ENCODE measurements around the gene VAMP1. TPM values are rescaled to one million over a fixed set of nuclear protein-coding genes. Genes with fewer than 3 reads are reported as not detected.
"Not testable (repeated sequence)": the region's sequence is repeated elsewhere in the genome, so short reads cannot be mapped to it uniquely, and the experiment has no call there.

The VAMP1 gene
- total RNA-seq, 2 donors from 2014 or later: 5.6 to 17.8 TPM

- Mint-ChIP-seq H3K4me3 (no peak overlapping the region), H3K27ac (no peak overlapping the region), H3K9me3 (peaks cover 4% of the 10 kb centered on the region), H3K27me3 (ENCODE audit: insufficient read depth) (peaks cover 8% of the 10 kb centered on the region), H3K36me3 (ENCODE audit: low read depth) (peaks cover 15% of the 10 kb centered on the region), H3K4me1 (peaks cover 7% of the 10 kb centered on the region)
- no peaks in the 10 kb centered on the region for H3K9me3 ChIP-seq (ENCODE audit: control insufficient read depth, low read length)
- DNase-seq: no peak
- H3K9ac ChIP-seq (ENCODE audit: extremely low read depth, low read length, poor library complexity, severe bottlenecking): no peak overlapping the region
- H3K27ac ChIP-seq (ENCODE audit: low read depth, low read length): no peak overlapping the region
- 80 to 88% methylated on average over 1 of the region's 1 CpG for WGBS, 2 experiments (ENCODE audit: insufficient coverage in 1 of 2, insufficient read length in 1 of 2)
- H3K4me3 ChIP-seq (ENCODE audit: low read length): no peak overlapping the region
- H3K36me3 ChIP-seq (ENCODE audit: control insufficient read depth, insufficient read depth, low read length): peaks cover 11% of the 10 kb centered on the region
- no peak for TF ChIP-seq CTCF (conservative IDR thresholded peaks at IDR 0.05)
- H3K27me3 ChIP-seq (ENCODE audit: control insufficient read depth, insufficient read depth, low read length, poor library complexity, severe bottlenecking): no peaks in the 10 kb centered on the region
- H3K4me1 ChIP-seq (ENCODE audit: control insufficient read depth, insufficient read depth, low read length): no peaks in the 10 kb centered on the region
These were observed 17.8 kb upstream of the VAMP1 start for GRCh38 chr12:6488240-6488639.

- no peak overlapping the region for H3K9ac ChIP-seq (ENCODE audit: extremely low read depth, low read length, poor library complexity, severe bottlenecking)
- Mint-ChIP-seq H3K4me1 (peaks cover 3% of the 10 kb centered on the region), H3K36me3 (ENCODE audit: low read depth) (no peaks in the 10 kb centered on the region), H3K27me3 (ENCODE audit: insufficient read depth) (peaks cover 36% of the 10 kb centered on the region), H3K27ac (no peak overlapping the region), H3K4me3 (no peak overlapping the region), H3K9me3 (peaks cover 28% of the 10 kb centered on the region)
- 91 to 93% methylated on average over 17 to 20 of the region's 20 CpGs for WGBS, 2 experiments (ENCODE audit: insufficient coverage in 1 of 2, insufficient read length in 1 of 2)
- no peaks in the 10 kb centered on the region for H3K36me3 ChIP-seq (ENCODE audit: control insufficient read depth, insufficient read depth, low read length)
- peaks cover 8% of the 10 kb centered on the region for H3K9me3 ChIP-seq (ENCODE audit: control insufficient read depth, low read length)
- no peak overlapping the region for H3K4me3 ChIP-seq (ENCODE audit: low read length)
- no peak for DNase-seq
- no peaks in the 10 kb centered on the region for H3K27me3 ChIP-seq (ENCODE audit: control insufficient read depth, insufficient read depth, low read length, poor library complexity, severe bottlenecking)
- H3K27ac ChIP-seq (ENCODE audit: low read depth, low read length): no peak overlapping the region
- no peak for TF ChIP-seq CTCF (conservative IDR thresholded peaks at IDR 0.05)
- H3K4me1 ChIP-seq (ENCODE audit: control insufficient read depth, insufficient read depth, low read length): no peaks in the 10 kb centered on the region
These were observed 7.9 kb upstream of the VAMP1 start for GRCh38 chr12:6478416-6478815.

GRCh38 chr12:6477601-6478377 is 7.3 kb upstream of the VAMP1 start:
- not testable (repeated sequence) for H3K9me3 ChIP-seq (ENCODE audit: control insufficient read depth, low read length); H3K4me3 ChIP-seq (ENCODE audit: low read length); H3K4me1 Mint-ChIP-seq; H3K36me3 Mint-ChIP-seq (ENCODE audit: low read depth); H3K27me3 ChIP-seq (ENCODE audit: control insufficient read depth, insufficient read depth, low read length, poor library complexity, severe bottlenecking); H3K27ac Mint-ChIP-seq; H3K36me3 ChIP-seq (ENCODE audit: control insufficient read depth, insufficient read depth, low read length); H3K4me3 Mint-ChIP-seq; H3K4me1 ChIP-seq (ENCODE audit: control insufficient read depth, insufficient read depth, low read length); DNase-seq; H3K27ac ChIP-seq (ENCODE audit: low read depth, low read length); H3K9ac ChIP-seq (ENCODE audit: extremely low read depth, low read length, poor library complexity, severe bottlenecking)
- WGBS, 2 experiments (ENCODE audit: insufficient coverage in 1 of 2, insufficient read length in 1 of 2): 94% methylated on average over 32 to 37 of the region's 37 CpGs
- Mint-ChIP-seq H3K9me3 (peaks cover 28% of the 10 kb centered on the region), H3K27me3 (ENCODE audit: insufficient read depth) (peaks cover 34% of the 10 kb centered on the region)

Data from endodermal cell (in vitro differentiated cells).